ENCODE measurements around the gene KIAA1328.

DNA sequence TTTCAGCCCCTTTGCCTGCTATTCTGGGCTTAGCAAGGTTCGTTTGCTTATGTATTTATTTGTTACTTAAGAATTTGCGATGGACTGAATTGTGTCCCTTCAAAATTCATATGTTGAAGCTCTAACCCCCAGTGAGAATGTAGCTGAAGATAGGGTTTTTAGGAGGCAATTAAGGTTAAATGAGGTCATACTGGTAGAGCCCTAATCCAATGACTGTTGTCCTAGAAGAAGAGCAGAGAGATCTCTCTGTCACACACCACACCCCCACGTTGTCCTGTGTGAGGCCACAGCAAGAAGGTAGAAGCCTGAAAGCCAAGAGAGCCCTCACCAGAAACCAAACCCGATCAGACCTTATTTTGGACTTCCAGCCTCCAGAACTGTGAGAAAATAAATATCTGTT, 66.7 kb downstream of the KIAA1328 start:
- TF ChIP-seq, protein P1, sequence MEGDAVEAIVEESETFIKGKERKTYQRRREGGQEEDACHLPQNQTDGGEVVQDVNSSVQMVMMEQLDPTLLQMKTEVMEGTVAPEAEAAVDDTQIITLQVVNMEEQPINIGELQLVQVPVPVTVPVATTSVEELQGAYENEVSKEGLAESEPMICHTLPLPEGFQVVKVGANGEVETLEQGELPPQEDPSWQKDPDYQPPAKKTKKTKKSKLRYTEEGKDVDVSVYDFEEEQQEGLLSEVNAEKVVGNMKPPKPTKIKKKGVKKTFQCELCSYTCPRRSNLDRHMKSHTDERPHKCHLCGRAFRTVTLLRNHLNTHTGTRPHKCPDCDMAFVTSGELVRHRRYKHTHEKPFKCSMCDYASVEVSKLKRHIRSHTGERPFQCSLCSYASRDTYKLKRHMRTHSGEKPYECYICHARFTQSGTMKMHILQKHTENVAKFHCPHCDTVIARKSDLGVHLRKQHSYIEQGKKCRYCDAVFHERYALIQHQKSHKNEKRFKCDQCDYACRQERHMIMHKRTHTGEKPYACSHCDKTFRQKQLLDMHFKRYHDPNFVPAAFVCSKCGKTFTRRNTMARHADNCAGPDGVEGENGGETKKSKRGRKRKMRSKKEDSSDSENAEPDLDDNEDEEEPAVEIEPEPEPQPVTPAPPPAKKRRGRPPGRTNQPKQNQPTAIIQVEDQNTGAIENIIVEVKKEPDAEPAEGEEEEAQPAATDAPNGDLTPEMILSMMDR (IDR thresholded peaks at IDR 0.05) = no peak
- TF ChIP-seq EP300 (IDR thresholded peaks at IDR 0.05) (no peak), POLR2A (IDR thresholded peaks at IDR 0.05; ENCODE audit: low read depth) (no peak)
